ENCODE measurements around the gene IL17RB. TPM values are rescaled to one million over a fixed set of nuclear protein-coding genes. Genes with fewer than 3 reads are reported as not detected.

IL17RB gene, protein sequence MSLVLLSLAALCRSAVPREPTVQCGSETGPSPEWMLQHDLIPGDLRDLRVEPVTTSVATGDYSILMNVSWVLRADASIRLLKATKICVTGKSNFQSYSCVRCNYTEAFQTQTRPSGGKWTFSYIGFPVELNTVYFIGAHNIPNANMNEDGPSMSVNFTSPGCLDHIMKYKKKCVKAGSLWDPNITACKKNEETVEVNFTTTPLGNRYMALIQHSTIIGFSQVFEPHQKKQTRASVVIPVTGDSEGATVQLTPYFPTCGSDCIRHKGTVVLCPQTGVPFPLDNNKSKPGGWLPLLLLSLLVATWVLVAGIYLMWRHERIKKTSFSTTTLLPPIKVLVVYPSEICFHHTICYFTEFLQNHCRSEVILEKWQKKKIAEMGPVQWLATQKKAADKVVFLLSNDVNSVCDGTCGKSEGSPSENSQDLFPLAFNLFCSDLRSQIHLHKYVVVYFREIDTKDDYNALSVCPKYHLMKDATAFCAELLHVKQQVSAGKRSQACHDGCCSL
- polyA plus RNA-seq (2012; ENCODE audit: insufficient read depth, insufficient read length) = not detected

GRCh38 chr3:53846134-53846850 lies at the start of gene IL17RB, which contains the start of gene CHDH:
TSS of gene IL17RB (plus strand) at chr3:53846568. CDS start at chr3:53846589, 21 bp downstream.
TSS of gene CHDH (minus strand) at chr3:53846419. CDS start at chr3:53824008, 22,411 bp downstream.
- DNase-seq (ENCODE audit: low read depth, low spot score) = no peak
- H3K4me3 ChIP-seq (ENCODE audit: low read length) = no peak within 1 kb of the TSS

DNA sequence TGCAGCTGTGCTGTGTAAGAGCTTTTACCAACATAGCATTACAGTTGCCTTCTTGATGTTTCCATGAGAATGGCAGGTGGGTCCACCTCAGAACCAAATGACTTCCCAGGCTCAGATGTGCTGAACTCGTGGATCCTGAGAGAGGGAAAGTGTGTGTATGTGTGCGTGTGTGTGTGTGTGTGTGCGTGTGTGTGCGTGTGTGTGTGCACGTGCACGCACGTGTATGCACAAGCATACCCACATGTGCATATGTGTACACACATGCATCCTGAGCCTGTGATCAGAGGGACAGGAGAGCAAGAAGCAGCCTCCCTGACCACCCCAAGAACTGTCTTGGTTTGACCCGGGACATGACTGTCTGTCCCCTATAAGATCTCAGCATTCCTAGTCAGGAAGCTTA lies 48.2 kb upstream of the IL17RB start:
- no peak overlapping the region for H3K4me3 ChIP-seq (ENCODE audit: low read length)
- DNase-seq (ENCODE audit: low read depth, low spot score) = no peak

DNA sequence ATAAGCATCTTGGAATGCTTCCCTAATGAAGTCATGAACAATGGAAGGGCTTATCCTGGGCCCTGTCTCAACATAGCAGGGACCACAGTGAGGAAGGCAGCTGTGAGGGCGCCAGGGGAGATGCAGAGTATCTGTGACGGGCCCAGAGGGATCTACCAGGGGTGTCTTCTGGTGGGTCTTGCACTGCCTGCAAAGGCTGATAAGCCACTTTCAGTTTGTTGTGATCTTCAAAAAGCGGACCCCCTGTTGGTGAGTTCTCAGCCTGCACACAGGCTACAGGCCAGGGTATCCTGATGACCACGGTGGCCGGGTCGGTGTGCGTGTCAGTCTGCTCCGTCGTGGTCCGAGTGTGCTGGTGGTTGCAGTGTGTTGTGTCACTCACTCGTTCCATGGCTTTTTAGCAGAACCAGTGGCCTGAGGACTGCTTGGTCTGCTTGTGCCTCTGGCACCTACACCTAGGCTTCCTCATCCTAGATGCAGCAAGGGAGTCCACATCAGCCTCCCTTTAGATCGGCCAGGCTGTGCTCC lies 47.0 kb upstream of the IL17RB start:
- DNase-seq (ENCODE audit: low read depth, low spot score) = no peak

GRCh38 chr3:53800041-53800906 lies 46.1 kb upstream of the IL17RB start:
- DNase-seq (ENCODE audit: low read depth, low spot score) = no peak
- H3K4me3 ChIP-seq (ENCODE audit: low read length) = no peak overlapping the region

More for the DNA sequence above, 47.0 kb upstream of the IL17RB start:
- no peak overlapping the region for H3K4me3 ChIP-seq (ENCODE audit: low read length)

DNA sequence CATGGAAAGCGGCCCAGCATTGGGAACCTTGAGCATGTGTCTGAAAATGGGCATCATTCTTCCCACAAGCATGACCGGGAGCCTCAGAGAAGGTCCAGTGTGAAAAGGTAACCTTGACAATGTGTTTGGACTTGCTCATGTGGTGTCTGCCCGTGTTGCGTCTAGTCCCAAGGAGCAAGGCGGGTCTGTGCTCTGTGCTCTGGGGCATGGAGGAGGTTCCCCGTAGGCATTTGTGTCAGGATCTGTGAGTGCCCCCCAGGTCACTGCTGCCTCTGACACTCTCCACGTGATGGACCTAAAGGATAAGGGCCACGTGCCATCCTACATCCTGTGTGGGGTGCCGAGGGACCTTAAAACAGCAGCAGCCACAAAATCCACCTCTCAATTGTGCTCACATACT lies 45.0 kb upstream of the IL17RB start:
- DNase-seq (ENCODE audit: low read depth, low spot score) = no peak
- no peak overlapping the region for H3K4me3 ChIP-seq (ENCODE audit: low read length)

DNA sequence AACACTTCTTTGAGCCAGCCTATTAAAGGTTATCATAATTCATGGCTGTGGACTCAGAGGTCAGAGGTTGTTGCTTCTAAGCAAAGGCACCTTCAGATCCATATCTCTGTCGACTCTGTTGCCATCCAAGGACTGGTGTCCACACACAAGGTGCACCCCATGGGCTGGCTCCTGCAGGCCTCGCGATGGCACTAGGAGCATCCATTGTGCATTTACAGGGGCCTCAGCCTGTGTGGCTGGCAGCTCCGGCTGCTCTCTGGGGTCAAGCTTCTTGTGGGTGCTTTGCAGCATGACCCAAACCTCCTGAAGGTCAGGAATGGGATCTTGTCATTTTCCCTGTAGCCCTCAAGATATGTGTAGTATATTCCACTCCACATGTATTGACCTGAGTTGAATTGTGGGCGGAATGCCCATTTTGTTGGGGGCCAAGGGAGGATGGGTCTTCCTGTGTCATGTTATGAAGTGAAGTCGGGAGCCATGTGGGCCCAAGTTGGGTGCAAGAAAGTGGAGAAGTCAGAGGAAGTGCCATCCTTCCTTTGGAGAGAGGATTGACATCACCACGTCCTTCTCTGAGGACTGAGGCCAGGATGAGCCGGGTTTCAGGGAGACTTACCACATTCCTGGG lies 44.0 kb upstream of the IL17RB start:
- H3K4me3 ChIP-seq (ENCODE audit: low read length) = no peak overlapping the region
- DNase-seq (ENCODE audit: low read depth, low spot score) = no peak

GRCh38 chr3:53803124-53803815 lies 43.1 kb upstream of the IL17RB start:
- no peak for DNase-seq (ENCODE audit: low read depth, low spot score)
- H3K4me3 ChIP-seq (ENCODE audit: low read length) = no peak overlapping the region

- no peak for DNase-seq (ENCODE audit: low read depth, low spot score)
- no peak overlapping the region for H3K4me3 ChIP-seq (ENCODE audit: low read length)
These were observed 42.3 kb upstream of the IL17RB start for GRCh38 chr3:53803816-53804695.

DNA sequence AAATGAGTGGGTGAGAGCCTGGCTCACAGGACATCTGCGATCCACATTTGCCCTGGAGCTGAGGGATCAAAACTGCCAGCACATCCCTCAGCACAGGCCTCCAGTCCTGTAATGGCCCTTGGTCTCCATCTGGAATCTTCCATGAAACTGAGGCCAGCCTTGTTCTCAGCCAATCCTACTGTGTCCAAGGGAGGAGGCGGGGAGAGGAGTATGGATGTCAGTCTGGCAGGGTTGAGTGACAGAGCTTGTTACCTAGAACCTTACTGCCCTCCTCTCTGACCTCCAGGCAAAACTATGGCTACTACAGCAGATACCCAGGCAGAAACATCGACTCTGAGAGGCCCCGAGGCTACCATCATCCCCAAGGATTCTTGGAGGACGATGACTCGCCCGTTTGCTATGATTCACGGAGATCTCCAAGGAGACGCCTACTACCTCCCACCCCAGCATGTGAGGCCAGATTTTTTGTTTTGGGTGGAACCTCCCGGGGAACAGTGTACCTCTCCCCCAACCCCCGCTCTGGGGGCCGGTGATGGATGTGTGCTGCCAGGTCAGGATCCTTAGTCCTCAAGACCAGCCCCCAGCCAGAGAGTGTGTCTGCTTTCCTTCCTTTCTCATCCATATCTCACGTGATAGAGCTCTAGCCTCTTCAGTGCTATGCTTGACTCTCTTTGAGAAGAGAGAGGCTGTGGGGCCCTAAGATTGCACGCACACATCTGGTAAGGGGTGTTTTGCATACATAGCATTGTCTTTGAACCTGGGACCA lies 41.5 kb upstream of the IL17RB start:
- peak; percentile 7 for DNase-seq (ENCODE audit: low read depth, low spot score)
- H3K4me3 ChIP-seq (ENCODE audit: low read length) = no peak overlapping the region

GRCh38 chr3:53805463-53806159 lies 40.8 kb upstream of the IL17RB start:
- H3K4me3 ChIP-seq (ENCODE audit: low read length) = no peak overlapping the region
- no peak for DNase-seq (ENCODE audit: low read depth, low spot score)

GRCh38 chr3:53806182-53807116 lies 39.9 kb upstream of the IL17RB start:
- DNase-seq (ENCODE audit: low read depth, low spot score) = no peak
- no peak overlapping the region for H3K4me3 ChIP-seq (ENCODE audit: low read length)

DNA sequence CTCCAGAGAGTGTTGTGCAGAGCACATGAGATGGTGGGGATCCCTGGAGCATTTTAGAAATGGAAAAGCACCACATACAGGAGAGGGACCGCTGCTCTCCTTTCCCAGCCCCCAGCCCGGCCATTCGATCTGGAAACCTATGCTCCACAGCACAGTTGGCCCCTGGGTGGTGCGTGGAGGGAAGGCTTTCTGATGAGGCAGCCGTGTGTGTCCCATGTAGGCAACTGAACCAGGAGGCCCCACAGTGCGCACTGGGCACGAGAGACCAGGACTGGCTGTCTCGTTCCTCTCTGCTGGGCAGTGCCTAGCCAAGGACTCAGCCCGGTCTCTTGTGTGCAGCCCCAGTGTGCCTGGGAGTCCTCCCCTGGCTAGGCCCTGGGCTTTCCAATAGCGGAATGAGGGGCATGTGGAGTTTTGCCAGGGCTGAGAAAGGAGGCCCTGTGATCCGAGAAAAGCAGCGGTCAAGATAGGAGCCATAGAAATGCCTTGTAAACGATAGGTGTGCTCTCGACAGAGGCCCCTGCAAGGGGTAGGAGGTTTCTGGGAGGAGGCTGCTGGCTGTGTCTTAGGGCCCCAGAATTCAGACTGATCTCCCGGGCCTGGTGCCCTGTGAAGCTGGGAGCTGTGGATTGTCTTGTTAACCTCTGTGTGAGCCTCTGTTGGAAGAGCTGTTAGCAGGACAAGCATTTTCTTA lies 39.1 kb upstream of the IL17RB start:
- H3K4me3 ChIP-seq (ENCODE audit: low read length) = no peak overlapping the region
- no peak for DNase-seq (ENCODE audit: low read depth, low spot score)

- no peak for DNase-seq (ENCODE audit: low read depth, low spot score)
- H3K4me3 ChIP-seq (ENCODE audit: low read length) = no peak overlapping the region
These were observed 37.9 kb upstream of the IL17RB start for GRCh38 chr3:53808496-53808895.

- DNase-seq (ENCODE audit: low read depth, low spot score) = no peak
- no peak overlapping the region for H3K4me3 ChIP-seq (ENCODE audit: low read length)
These were observed 37.1 kb upstream of the IL17RB start for GRCh38 chr3:53809267-53809666.

Measured in Jurkat, Clone E6-1 (cell line).